Measurements from ENCODE around the gene OR51L1.
A peak's percentile ranks its signal among the peaks of the same experiment; 100 is the strongest.

DNA sequence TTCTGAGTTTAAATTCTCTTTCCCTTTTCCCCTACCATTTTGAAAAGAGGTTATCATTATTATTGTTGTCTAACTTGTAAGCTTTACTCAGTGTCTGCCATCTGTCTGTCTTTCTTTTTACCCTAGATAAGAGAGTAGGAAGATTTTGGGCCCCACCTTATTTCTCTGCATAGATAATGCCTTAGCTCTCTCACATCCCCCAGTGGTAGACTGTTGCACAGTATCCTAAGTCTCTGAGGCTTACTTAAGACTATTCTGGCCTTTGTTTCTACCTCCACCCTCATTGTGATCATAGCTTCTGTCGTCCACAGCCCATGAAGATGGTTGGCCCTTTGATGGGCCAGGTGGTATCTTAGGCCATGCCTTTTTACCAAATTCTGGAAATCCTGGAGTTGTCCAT lies 3.6 kb upstream of the OR51L1 start:
- TF ChIP-seq, protein P1, sequence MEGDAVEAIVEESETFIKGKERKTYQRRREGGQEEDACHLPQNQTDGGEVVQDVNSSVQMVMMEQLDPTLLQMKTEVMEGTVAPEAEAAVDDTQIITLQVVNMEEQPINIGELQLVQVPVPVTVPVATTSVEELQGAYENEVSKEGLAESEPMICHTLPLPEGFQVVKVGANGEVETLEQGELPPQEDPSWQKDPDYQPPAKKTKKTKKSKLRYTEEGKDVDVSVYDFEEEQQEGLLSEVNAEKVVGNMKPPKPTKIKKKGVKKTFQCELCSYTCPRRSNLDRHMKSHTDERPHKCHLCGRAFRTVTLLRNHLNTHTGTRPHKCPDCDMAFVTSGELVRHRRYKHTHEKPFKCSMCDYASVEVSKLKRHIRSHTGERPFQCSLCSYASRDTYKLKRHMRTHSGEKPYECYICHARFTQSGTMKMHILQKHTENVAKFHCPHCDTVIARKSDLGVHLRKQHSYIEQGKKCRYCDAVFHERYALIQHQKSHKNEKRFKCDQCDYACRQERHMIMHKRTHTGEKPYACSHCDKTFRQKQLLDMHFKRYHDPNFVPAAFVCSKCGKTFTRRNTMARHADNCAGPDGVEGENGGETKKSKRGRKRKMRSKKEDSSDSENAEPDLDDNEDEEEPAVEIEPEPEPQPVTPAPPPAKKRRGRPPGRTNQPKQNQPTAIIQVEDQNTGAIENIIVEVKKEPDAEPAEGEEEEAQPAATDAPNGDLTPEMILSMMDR (conservative IDR thresholded peaks at IDR 0.05; ENCODE audit: low read depth in 2 of 2) = peak; percentile 21 to 37; a peak in 2 of 4 replicates
- TF ChIP-seq EZH2 (IDR thresholded peaks at IDR 0.05; ENCODE audit: low read depth, unreplicated experiment) (no peak), STAT1 (IDR thresholded peaks at IDR 0.05; ENCODE audit: unreplicated experiment) (no peak), NANOG (IDR thresholded peaks at IDR 0.05; ENCODE audit: borderline replicate concordance) (no peak), EZH2phosphoT487 (IDR thresholded peaks at IDR 0.05; ENCODE audit: unreplicated experiment) (no peak), POLR2AphosphoS5 (IDR thresholded peaks at IDR 0.05; ENCODE audit: low read depth) (no peak), CREB1 (CRISPR knock-in tag; IDR thresholded peaks at IDR 0.05; ENCODE audit: low read depth) (no peak)
- TF ChIP-seq, protein P2, sequence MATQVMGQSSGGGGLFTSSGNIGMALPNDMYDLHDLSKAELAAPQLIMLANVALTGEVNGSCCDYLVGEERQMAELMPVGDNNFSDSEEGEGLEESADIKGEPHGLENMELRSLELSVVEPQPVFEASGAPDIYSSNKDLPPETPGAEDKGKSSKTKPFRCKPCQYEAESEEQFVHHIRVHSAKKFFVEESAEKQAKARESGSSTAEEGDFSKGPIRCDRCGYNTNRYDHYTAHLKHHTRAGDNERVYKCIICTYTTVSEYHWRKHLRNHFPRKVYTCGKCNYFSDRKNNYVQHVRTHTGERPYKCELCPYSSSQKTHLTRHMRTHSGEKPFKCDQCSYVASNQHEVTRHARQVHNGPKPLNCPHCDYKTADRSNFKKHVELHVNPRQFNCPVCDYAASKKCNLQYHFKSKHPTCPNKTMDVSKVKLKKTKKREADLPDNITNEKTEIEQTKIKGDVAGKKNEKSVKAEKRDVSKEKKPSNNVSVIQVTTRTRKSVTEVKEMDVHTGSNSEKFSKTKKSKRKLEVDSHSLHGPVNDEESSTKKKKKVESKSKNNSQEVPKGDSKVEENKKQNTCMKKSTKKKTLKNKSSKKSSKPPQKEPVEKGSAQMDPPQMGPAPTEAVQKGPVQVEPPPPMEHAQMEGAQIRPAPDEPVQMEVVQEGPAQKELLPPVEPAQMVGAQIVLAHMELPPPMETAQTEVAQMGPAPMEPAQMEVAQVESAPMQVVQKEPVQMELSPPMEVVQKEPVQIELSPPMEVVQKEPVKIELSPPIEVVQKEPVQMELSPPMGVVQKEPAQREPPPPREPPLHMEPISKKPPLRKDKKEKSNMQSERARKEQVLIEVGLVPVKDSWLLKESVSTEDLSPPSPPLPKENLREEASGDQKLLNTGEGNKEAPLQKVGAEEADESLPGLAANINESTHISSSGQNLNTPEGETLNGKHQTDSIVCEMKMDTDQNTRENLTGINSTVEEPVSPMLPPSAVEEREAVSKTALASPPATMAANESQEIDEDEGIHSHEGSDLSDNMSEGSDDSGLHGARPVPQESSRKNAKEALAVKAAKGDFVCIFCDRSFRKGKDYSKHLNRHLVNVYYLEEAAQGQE (IDR thresholded peaks at IDR 0.05; ENCODE audit: unreplicated experiment) = no peak
- TF ChIP-seq, protein P3, sequence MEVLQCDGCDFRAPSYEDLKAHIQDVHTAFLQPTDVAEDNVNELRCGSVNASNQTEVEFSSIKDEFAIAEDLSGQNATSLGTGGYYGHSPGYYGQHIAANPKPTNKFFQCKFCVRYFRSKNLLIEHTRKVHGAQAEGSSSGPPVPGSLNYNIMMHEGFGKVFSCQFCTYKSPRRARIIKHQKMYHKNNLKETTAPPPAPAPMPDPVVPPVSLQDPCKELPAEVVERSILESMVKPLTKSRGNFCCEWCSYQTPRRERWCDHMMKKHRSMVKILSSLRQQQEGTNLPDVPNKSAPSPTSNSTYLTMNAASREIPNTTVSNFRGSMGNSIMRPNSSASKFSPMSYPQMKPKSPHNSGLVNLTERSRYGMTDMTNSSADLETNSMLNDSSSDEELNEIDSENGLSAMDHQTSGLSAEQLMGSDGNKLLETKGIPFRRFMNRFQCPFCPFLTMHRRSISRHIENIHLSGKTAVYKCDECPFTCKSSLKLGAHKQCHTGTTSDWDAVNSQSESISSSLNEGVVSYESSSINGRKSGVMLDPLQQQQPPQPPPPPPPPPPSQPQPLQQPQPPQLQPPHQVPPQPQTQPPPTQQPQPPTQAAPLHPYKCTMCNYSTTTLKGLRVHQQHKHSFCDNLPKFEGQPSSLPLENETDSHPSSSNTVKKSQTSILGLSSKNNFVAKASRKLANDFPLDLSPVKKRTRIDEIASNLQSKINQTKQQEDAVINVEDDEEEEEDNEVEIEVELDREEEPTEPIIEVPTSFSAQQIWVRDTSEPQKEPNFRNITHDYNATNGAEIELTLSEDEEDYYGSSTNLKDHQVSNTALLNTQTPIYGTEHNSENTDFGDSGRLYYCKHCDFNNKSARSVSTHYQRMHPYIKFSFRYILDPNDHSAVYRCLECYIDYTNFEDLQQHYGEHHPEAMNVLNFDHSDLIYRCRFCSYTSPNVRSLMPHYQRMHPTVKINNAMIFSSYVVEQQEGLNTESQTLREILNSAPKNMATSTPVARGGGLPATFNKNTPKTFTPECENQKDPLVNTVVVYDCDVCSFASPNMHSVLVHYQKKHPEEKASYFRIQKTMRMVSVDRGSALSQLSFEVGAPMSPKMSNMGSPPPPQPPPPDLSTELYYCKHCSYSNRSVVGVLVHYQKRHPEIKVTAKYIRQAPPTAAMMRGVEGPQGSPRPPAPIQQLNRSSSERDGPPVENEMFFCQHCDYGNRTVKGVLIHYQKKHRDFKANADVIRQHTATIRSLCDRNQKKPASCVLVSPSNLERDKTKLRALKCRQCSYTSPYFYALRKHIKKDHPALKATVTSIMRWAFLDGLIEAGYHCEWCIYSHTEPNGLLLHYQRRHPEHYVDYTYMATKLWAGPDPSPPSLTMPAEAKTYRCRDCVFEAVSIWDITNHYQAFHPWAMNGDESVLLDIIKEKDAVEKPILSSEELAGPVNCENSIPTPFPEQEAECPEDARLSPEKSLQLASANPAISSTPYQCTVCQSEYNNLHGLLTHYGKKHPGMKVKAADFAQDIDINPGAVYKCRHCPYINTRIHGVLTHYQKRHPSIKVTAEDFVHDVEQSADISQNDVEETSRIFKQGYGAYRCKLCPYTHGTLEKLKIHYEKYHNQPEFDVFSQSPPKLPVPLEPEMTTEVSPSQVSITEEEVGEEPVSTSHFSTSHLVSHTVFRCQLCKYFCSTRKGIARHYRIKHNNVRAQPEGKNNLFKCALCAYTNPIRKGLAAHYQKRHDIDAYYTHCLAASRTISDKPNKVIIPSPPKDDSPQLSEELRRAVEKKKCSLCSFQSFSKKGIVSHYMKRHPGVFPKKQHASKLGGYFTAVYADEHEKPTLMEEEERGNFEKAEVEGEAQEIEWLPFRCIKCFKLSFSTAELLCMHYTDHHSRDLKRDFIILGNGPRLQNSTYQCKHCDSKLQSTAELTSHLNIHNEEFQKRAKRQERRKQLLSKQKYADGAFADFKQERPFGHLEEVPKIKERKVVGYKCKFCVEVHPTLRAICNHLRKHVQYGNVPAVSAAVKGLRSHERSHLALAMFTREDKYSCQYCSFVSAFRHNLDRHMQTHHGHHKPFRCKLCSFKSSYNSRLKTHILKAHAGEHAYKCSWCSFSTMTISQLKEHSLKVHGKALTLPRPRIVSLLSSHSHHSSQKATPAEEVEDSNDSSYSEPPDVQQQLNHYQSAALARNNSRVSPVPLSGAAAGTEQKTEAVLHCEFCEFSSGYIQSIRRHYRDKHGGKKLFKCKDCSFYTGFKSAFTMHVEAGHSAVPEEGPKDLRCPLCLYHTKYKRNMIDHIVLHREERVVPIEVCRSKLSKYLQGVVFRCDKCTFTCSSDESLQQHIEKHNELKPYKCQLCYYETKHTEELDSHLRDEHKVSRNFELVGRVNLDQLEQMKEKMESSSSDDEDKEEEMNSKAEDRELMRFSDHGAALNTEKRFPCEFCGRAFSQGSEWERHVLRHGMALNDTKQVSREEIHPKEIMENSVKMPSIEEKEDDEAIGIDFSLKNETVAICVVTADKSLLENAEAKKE (CRISPR knock-in tag; IDR thresholded peaks at IDR 0.05) = no peak
- TF ChIP-seq, protein P4, sequence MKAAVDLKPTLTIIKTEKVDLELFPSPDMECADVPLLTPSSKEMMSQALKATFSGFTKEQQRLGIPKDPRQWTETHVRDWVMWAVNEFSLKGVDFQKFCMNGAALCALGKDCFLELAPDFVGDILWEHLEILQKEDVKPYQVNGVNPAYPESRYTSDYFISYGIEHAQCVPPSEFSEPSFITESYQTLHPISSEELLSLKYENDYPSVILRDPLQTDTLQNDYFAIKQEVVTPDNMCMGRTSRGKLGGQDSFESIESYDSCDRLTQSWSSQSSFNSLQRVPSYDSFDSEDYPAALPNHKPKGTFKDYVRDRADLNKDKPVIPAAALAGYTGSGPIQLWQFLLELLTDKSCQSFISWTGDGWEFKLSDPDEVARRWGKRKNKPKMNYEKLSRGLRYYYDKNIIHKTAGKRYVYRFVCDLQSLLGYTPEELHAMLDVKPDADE (IDR thresholded peaks at IDR 0.05) = no peak

All from GM23338 (cell line).